ENCODE data around the gene GALNT2.

DNA sequence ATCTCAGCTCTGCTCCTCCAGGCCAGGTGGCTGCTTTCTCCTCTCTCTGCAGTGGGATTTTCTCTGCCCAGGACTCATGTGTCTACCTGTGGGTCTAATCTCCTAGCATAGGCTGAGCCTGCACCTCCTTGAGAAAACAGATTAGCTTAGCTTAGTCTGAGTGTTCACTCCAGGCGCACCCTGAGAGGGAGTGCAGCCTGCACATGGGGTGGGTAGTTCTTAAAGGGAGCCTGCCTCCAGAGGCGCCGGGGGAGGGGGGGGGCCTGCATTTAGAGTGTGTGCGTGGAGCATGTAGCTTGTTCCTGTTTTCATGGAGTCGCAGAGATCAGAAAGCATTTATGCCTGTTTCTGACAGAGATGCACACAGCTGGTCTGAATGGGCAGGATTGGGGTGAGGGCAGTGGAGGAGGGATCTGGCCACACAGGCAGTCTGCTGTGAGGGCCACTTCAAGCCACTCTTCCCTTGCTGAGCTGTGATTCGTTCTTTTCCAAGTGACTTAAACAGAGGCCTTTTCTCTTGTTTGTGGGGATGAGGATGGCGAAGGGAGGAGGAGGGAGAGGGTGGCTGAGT lies 45.2 kb downstream of the GALNT2 start:
- TF ChIP-seq POLR2AphosphoS5 (IDR thresholded peaks at IDR 0.05; ENCODE audit: low read depth) (no peak), CTCF (conservative IDR thresholded peaks at IDR 0.05; ENCODE audit: low read depth in 2 of 2) (no peak), JUNB (IDR thresholded peaks at IDR 0.05; ENCODE audit: unreplicated experiment) (no peak), EZH2 (IDR thresholded peaks at IDR 0.05; ENCODE audit: low read depth, unreplicated experiment) (no peak), ZNF331 (CRISPR knock-in tag; IDR thresholded peaks at IDR 0.05; ENCODE audit: low read depth) (no peak)
- TF ChIP-seq, protein P1, sequence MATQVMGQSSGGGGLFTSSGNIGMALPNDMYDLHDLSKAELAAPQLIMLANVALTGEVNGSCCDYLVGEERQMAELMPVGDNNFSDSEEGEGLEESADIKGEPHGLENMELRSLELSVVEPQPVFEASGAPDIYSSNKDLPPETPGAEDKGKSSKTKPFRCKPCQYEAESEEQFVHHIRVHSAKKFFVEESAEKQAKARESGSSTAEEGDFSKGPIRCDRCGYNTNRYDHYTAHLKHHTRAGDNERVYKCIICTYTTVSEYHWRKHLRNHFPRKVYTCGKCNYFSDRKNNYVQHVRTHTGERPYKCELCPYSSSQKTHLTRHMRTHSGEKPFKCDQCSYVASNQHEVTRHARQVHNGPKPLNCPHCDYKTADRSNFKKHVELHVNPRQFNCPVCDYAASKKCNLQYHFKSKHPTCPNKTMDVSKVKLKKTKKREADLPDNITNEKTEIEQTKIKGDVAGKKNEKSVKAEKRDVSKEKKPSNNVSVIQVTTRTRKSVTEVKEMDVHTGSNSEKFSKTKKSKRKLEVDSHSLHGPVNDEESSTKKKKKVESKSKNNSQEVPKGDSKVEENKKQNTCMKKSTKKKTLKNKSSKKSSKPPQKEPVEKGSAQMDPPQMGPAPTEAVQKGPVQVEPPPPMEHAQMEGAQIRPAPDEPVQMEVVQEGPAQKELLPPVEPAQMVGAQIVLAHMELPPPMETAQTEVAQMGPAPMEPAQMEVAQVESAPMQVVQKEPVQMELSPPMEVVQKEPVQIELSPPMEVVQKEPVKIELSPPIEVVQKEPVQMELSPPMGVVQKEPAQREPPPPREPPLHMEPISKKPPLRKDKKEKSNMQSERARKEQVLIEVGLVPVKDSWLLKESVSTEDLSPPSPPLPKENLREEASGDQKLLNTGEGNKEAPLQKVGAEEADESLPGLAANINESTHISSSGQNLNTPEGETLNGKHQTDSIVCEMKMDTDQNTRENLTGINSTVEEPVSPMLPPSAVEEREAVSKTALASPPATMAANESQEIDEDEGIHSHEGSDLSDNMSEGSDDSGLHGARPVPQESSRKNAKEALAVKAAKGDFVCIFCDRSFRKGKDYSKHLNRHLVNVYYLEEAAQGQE (IDR thresholded peaks at IDR 0.05; ENCODE audit: unreplicated experiment): no peak
- TF ChIP-seq, protein P2, sequence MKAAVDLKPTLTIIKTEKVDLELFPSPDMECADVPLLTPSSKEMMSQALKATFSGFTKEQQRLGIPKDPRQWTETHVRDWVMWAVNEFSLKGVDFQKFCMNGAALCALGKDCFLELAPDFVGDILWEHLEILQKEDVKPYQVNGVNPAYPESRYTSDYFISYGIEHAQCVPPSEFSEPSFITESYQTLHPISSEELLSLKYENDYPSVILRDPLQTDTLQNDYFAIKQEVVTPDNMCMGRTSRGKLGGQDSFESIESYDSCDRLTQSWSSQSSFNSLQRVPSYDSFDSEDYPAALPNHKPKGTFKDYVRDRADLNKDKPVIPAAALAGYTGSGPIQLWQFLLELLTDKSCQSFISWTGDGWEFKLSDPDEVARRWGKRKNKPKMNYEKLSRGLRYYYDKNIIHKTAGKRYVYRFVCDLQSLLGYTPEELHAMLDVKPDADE (IDR thresholded peaks at IDR 0.05): no peak

Data from GM23338 (cell line).